Astrocyte (in vitro differentiated cells and primary cell): ENCODE results near the gene ACTR5. TPM values are rescaled to one million over a fixed set of nuclear protein-coding genes. Genes with fewer than 3 reads are reported as not detected.

Source experiments
- DNase-seq: peaks from one replicate; pipeline ENCODE4 v3.0.0-alpha.2; 2010; ENCODE audit warnings: low read depth
- FAIRE-seq: peaks from 2 replicates; lab custom pipeline; 2011; peaks lifted over from hg19 to GRCh38; lab: Jason Lieb, UNC
- H2AFZ ChIP-seq: 2 replicates; pipeline ENCODE4 v1.6.0; 2012; ENCODE audit warnings: low read depth, low read length, inconsistent platforms
- H3K27ac ChIP-seq: 2 replicates; pipeline ENCODE4 v1.5.1; 2011; ENCODE audit warnings: low read depth, low read length, inconsistent platforms
- H3K27me3 ChIP-seq: 2 replicates; pipeline ENCODE4 v1.6.0; 2011; ENCODE audit warnings: low read length, inconsistent platforms; ENCODE audit not compliant: insufficient read depth
- H3K36me3 ChIP-seq: 2 replicates; pipeline ENCODE4 v1.5.1; 2011; ENCODE audit warnings: low read length, inconsistent platforms; ENCODE audit not compliant: insufficient read depth
- H3K4me1 ChIP-seq: 2 replicates; pipeline ENCODE4 v1.5.1; 2011; ENCODE audit warnings: low read length, inconsistent platforms; ENCODE audit not compliant: insufficient read depth
- H3K4me2 ChIP-seq: 2 replicates; pipeline ENCODE4 v1.6.0; 2012; ENCODE audit warnings: low read length, inconsistent platforms
- H3K4me3 ChIP-seq: 2 replicates; pipeline ENCODE4 v1.5.1; 2011; ENCODE audit warnings: low read depth, mild to moderate bottlenecking, low read length, inconsistent platforms; ENCODE audit not compliant: insufficient read depth
- H3K79me2 ChIP-seq: 2 replicates; pipeline ENCODE4 v1.6.0; 2012; ENCODE audit warnings: mild to moderate bottlenecking, low read length, inconsistent platforms; ENCODE audit not compliant: insufficient read depth
- H3K9ac ChIP-seq: 2 replicates; pipeline ENCODE4 v1.6.0; 2012; ENCODE audit warnings: mild to moderate bottlenecking, low read length, inconsistent platforms
- H3K9me3 ChIP-seq: 2 replicates; pipeline ENCODE4 v1.5.1; 2012; ENCODE audit warnings: low read depth, mild to moderate bottlenecking, low read length, inconsistent platforms; ENCODE audit not compliant: insufficient read depth
- H4K20me1 ChIP-seq: 2 replicates; pipeline ENCODE4 v1.6.0; 2012; ENCODE audit warnings: low read length, inconsistent platforms; ENCODE audit not compliant: insufficient read depth
- H3K27ac Mint-ChIP-seq: one replicate; pipeline ENCODE4 v1.8.0; 2021; ENCODE audit warnings: mild to moderate bottlenecking, mixed read lengths; ENCODE audit not compliant: unreplicated experiment
- H3K27me3 Mint-ChIP-seq: one replicate; pipeline ENCODE4 v1.8.0; 2021; ENCODE audit warnings: low read depth, mixed read lengths; ENCODE audit not compliant: unreplicated experiment
- H3K36me3 Mint-ChIP-seq: one replicate; pipeline ENCODE4 v1.8.0; 2021; ENCODE audit warnings: low read depth, mixed read lengths; ENCODE audit not compliant: unreplicated experiment
- H3K4me1 Mint-ChIP-seq: one replicate; pipeline ENCODE4 v1.8.0; 2021; ENCODE audit warnings: low read depth, mixed read lengths; ENCODE audit not compliant: unreplicated experiment
- H3K4me3 Mint-ChIP-seq: one replicate; pipeline ENCODE4 v1.8.0; 2021; ENCODE audit warnings: mild to moderate bottlenecking, moderate library complexity, mixed read lengths; ENCODE audit not compliant: unreplicated experiment
- H3K9me3 Mint-ChIP-seq: one replicate; pipeline ENCODE4 v1.8.0; 2021; ENCODE audit warnings: mild to moderate bottlenecking, mixed read lengths; ENCODE audit not compliant: unreplicated experiment
- EZH2 ChIP-seq: IDR thresholded peaks from 2 replicates; pipeline ENCODE4 v1.6.1; 2012; ENCODE audit warnings: mild to moderate bottlenecking, low read length, inconsistent platforms; ENCODE audit not compliant: insufficient read depth
- total RNA-seq: library from RNA; stranded (reverse); gene quantifications from 2 replicates; pipeline ENCODE4 v1.2.1, GENCODE V29; 2021
- TF ChIP-seq, protein P1 (sequence below): IDR thresholded peaks from 2 replicates; pipeline ENCODE4 v1.5.1; 2011; ENCODE audit warnings: low read depth, mild to moderate bottlenecking, inconsistent platforms, low read length, moderate library complexity; ENCODE audit not compliant: insufficient read depth

Gene ACTR5
- total RNA-seq, 1 donor from 2014 or later, result 4.0 TPM

- DNase-seq (no peak), FAIRE-seq (no peak)
- Histone ChIP-seq H3K9ac (no peak overlapping the region), H4K20me1 (peaks cover 20% of the 10 kb centered on the region), H3K27me3 (no peaks in the 10 kb centered on the region), H2AFZ (no peak overlapping the region), H3K36me3 (peaks cover 7% of the 10 kb centered on the region), H3K27ac (no peak overlapping the region), H3K9me3 (no peaks in the 10 kb centered on the region), H3K79me2 (peaks cover 3% of the 10 kb centered on the region), H3K4me2 (no peak overlapping the region), H3K4me3 (no peak overlapping the region), H3K4me1 (no peaks in the 10 kb centered on the region)
- Mint-ChIP-seq H3K36me3 (peaks cover 7% of the 10 kb centered on the region), H3K27ac (no peak overlapping the region), H3K27me3 (no peaks in the 10 kb centered on the region), H3K4me3 (no peak overlapping the region), H3K4me1 (no peaks in the 10 kb centered on the region), H3K9me3 (no peaks in the 10 kb centered on the region)
- TF ChIP-seq, protein P1, sequence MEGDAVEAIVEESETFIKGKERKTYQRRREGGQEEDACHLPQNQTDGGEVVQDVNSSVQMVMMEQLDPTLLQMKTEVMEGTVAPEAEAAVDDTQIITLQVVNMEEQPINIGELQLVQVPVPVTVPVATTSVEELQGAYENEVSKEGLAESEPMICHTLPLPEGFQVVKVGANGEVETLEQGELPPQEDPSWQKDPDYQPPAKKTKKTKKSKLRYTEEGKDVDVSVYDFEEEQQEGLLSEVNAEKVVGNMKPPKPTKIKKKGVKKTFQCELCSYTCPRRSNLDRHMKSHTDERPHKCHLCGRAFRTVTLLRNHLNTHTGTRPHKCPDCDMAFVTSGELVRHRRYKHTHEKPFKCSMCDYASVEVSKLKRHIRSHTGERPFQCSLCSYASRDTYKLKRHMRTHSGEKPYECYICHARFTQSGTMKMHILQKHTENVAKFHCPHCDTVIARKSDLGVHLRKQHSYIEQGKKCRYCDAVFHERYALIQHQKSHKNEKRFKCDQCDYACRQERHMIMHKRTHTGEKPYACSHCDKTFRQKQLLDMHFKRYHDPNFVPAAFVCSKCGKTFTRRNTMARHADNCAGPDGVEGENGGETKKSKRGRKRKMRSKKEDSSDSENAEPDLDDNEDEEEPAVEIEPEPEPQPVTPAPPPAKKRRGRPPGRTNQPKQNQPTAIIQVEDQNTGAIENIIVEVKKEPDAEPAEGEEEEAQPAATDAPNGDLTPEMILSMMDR, result no peak
- no peak for TF ChIP-seq EZH2
Observed at GRCh38 chr20:38754924-38755323, 6.7 kb downstream of the ACTR5 start.

- DNase-seq, result no peak
- H3K4me2 ChIP-seq, result no peak overlapping the region
- no peaks in the 10 kb centered on the region for H3K4me1 Mint-ChIP-seq
Observed at GRCh38 chr20:38755324-38755910, 7.2 kb downstream of the ACTR5 start.

More at GRCh38 chr20:38755324-38755910, 7.2 kb downstream of the ACTR5 start:
- H4K20me1 ChIP-seq, result peaks cover 20% of the 10 kb centered on the region
- no peak overlapping the region for H3K27ac Mint-ChIP-seq
- peaks cover 10% of the 10 kb centered on the region for H3K36me3 Mint-ChIP-seq
- no peak overlapping the region for H3K9ac ChIP-seq
- no peak for FAIRE-seq
- TF ChIP-seq, protein P1, result no peak
- TF ChIP-seq EZH2, result no peak
- H3K27me3 Mint-ChIP-seq, result no peaks in the 10 kb centered on the region
- peaks cover 11% of the 10 kb centered on the region for H3K36me3 ChIP-seq
- H3K79me2 ChIP-seq, result peaks cover 3% of the 10 kb centered on the region
- H3K27me3 ChIP-seq, result no peaks in the 10 kb centered on the region
- H3K27ac ChIP-seq, result no peak overlapping the region
- H3K9me3 Mint-ChIP-seq, result no peaks in the 10 kb centered on the region
- no peaks in the 10 kb centered on the region for H3K9me3 ChIP-seq
- H3K4me1 ChIP-seq, result no peaks in the 10 kb centered on the region
- no peak overlapping the region for H3K4me3 Mint-ChIP-seq
- H3K4me3 ChIP-seq, result no peak overlapping the region
- no peak overlapping the region for H2AFZ ChIP-seq
